T47D (cell line): ENCODE measurements around the gene SNX20.

Experiments used
- DNase-seq, 2 experiments: peaks; one replicate each; pipeline versions ENCODE4 v3.0.0 to v3.0.0-alpha.2; 2011 to 2012; ENCODE audit warnings: low read depth in 1 of 2, low spot score in 1 of 2
- JUND ChIP-seq: IDR thresholded peaks from 2 replicates; pipeline ENCODE4 v1.6.1; 2012; ENCODE audit warnings: low read depth
- in situ Hi-C: cut with HindIII; loops from 2 replicates; pipeline ENCODE4 v1.10.0; 2016; ENCODE audit warnings: low sequenced_read_pairs, low pct_unique_long_range_greater_than_20kb

The SNX20 gene

DNA sequence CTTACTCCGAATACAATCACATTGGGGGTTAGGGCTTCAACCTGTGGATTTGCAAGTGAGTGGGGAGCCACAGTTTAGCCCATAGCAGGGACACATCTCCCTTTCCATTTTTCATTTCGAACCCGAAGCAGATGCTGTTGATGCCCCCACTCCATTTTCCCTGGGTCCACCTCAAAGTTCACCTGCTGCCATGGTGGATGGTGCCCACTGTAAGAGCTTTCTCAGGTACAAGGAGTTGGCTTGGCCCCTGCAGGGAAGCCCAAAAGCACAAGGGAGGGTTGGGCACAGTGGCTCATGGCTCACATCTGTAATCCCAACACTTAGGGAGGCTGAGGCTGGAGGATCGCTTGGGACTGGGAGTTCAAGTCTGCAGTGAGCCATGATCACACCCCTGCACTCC lies 51.8 kb downstream of the SNX20 start:
- DNase-seq: no peak
- in situ Hi-C loops: no loop called here
- TF ChIP-seq JUND: no peak

DNA sequence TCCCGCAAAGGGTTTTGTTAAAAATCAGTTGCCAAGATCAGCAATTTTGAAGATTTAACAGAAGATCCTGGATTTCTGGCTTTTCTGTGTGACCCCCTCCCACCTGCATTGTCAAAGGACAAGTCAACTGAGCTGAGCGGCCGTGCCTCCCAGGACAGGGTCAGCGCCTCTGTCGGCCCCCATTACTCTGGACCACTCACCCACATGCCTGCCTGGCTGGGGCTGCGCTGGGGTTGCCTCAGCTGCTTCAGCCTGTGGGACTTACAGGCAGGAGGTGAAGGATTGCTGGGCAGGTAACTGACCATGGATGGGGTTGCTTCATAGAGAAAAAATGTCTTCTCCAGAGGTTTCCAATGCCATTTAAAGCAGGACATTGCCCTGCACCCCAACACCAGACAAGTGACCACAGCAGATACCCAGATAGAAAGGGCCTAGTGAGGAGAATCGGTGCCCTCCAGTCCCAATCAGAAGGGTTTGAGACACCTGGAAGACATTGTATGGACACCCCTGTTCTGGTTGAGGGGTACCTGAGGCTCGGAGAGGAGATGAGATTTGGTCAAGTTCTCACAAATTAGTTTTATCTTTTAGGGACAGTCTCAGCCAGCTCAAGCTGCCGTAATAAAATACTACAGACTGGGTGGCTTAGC lies 52.8 kb downstream of the SNX20 start:
- no peak for DNase-seq
- in situ Hi-C loops: no loop called here
- TF ChIP-seq JUND: no peak

DNA sequence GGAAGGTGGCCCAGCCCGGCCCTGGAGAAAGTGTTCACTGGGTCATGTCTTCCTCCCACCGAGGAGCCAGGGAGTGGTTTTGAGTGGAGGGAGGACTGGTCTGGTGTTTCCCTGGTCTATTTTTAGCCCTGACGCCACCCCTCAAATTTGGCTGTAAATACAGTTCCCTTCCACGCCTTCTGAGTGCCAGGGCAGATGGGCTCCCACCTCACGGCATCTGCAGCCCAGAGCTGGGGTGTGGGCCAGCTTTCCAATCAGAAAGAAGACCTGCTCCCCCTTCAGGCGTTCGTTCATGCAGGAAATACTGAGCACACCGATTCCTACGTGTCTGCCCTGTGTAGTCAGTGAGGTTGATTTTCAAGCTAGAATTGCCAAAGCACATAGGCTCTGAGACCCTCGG lies 53.7 kb downstream of the SNX20 start:
- no peak for TF ChIP-seq JUND
- DNase-seq: no peak
- in situ Hi-C loops: no loop called here

DNA sequence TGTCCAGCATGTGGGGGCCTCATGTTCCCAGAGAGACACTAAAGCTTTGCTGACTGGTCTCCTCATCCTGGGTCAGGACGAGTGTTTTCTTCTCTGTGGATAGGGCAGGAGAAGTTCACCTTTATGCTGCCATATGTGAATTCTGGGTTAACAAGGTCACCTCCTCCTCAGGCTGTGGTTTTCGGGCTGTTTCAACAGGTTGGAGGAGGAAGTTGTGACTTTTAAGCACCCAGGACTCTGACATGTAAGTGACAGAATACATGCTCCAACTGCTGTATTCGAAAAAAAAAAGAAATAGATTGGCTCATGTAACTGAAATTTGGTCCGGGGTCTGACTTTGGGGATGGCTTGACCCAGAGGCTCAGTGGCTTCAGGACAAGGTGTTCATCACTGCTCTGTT lies 54.2 kb downstream of the SNX20 start:
- DNase-seq: no peak
- no peak for TF ChIP-seq JUND
- in situ Hi-C loops: no loop called here

DNA sequence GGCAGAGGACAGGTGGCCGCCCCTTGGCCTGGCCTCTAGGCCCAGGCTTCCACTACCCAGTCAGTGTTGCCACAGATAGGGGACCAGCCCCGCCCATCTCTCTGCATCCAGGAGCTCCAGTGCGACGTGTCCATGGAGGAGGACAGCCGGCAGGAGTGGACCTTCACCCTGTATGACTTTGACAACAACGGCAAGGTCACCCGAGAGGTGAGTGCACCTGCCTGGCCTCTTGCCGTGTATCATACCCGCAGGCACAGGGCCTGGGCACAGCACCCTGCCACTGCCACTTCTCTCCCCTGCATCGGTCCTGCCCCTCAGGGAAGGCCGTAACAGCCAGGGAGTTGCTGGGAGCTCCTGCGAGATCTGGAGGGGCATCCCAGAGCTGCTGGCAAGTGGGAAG lies 55.7 kb downstream of the SNX20 start:
- no peak for TF ChIP-seq JUND
- DNase-seq: no peak
- in situ Hi-C loops: no loop called here

DNA sequence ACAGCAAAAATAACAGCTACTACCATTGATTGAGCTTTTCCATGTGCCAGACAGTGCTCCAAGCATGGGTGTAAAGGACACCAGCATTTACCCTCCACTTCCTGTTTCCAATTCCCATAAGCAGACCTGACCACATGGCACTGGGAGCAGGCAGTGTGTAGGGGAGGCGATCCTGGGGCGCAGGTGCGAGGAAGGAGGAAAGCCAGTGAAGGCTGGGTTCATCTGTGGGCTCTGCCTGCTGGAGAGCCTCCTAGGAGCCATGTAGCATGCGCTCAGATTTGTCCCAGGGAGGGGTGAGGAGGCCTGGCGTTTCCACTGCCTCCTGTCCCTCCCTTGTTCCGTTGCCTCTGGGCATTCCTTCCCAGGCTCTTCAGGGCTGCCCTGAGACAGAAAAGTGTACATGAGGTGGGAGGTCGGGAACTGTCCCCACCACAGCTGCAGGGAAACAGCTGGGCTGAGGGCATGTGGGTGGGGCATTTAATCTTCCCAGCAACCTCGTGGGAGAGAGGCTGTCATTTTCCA lies 56.6 kb downstream of the SNX20 start:
- DNase-seq: no peak
- TF ChIP-seq JUND: no peak
- in situ Hi-C loops: no loop called here

DNA sequence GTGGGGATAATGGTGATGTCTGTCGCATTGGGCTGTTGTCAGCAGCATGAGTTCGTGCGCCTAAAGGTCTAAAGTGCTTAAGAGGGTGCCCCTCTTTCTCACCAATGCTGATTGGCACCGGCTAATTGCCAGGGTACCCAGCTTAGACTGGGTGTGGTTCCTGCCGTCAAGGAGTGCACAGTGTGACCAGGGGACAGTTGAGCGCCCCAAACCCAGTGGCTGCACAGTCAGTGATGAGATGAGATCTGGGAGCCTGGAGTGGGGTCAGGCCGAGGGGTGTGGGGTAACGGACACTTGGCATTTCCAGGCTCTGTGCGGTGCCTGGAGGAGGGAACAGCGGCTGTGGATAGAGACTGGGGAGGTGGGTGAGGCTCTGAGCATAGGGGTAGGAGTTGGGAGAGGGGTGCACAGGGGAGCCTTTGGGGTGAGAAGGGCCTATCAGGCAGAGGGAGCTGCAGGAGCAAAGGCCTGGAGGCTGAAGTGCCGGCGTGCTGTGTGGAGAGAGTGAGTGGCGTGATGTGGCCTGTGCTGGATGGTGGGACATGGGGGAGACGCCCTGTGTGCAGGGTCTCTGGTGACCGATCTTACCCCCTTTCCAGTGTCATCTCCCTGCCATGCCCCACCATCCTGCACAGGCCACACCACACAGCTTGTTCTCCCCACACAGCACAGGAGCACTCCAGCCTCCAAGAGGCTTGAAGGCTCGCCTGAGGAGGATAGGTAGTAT lies 58.3 kb downstream of the SNX20 start:
- in situ Hi-C loops: no loop called here
- DNase-seq: no peak

DNA sequence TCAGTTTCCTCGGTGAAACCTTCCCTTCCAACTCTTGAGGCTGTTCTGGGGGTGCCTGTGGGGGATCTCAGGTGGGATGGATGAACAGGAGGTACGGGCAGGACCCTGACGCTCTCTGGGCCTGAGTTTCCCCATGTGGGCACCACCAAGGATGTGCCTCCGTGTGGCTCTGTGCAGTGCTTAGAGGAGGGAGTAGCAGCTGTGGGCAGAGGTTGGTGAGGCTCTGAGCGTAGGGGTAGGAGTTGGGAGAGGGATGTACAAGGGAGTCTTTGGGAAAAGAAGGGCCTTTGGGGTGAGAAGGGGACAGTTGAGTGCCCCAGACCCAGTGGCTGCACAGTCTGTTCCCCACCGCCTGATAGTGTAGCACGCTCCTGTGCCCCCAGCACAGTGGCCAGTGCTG lies 59.1 kb downstream of the SNX20 start:
- in situ Hi-C loops: no loop called here
- DNase-seq: no peak
- TF ChIP-seq JUND: no peak

More for the DNA sequence above, 58.3 kb downstream of the SNX20 start:
- TF ChIP-seq JUND: no peak
